GM23338 (cell line): Measurements from ENCODE around the gene WRAP53. TPM values are rescaled to one million over a fixed set of nuclear protein-coding genes. Genes with fewer than 3 reads are reported as not detected.

Experiments
- ATAC-seq: fragments of 200-7000 bp; cut with Tn5 transposase; 3 replicates; pipeline ENCODE4 v1.9.1; 2020
- DNase-seq: peaks from one replicate; pipeline ENCODE4 v3.0.0-alpha.2; 2015; ENCODE audit warnings: low spot score
- H2AFZ ChIP-seq: fragments of 200-600 bp; sonication (generic); 2 replicates; pipeline ENCODE4 v1.8.0; 2016; ENCODE audit warnings: antibody characterized with exemption, mild to moderate bottlenecking, moderate library complexity
- H3F3A ChIP-seq: fragments of 200-600 bp; sonication (generic); replicated peaks from 2 replicates; pipeline ENCODE4 v1.8.0; 2017; ENCODE audit warnings: antibody characterized with exemption, mixed run types, low read depth
- H3K27ac ChIP-seq: fragments of 200-600 bp; sonication (generic); 2 replicates; pipeline ENCODE4 v1.6.1; 2016; ENCODE audit warnings: low read depth
- H3K27me3 ChIP-seq: fragments of 200-600 bp; sonication (generic); 2 replicates; pipeline ENCODE4 v1.8.0; 2016; ENCODE audit warnings: mild to moderate bottlenecking, mixed run types, moderate library complexity; ENCODE audit not compliant: insufficient read depth
- H3K36me3 ChIP-seq: fragments of 200-600 bp; sonication (generic); 2 replicates; pipeline ENCODE4 v1.8.0; 2016; ENCODE audit warnings: mild to moderate bottlenecking; ENCODE audit not compliant: insufficient read depth
- H3K4me1 ChIP-seq: fragments of 200-600 bp; sonication (generic); 2 replicates; pipeline ENCODE4 v1.8.0; 2016; ENCODE audit warnings: mild to moderate bottlenecking, moderate library complexity; ENCODE audit not compliant: insufficient read depth
- H3K4me2 ChIP-seq: fragments of 200-600 bp; sonication (generic); 2 replicates; pipeline ENCODE4 v1.7.1; 2017; ENCODE audit warnings: mixed run types
- H3K4me3 ChIP-seq: fragments of 200-600 bp; sonication (generic); 2 replicates; pipeline ENCODE4 v1.6.1; 2016; ENCODE audit warnings: mixed run types
- H3K79me2 ChIP-seq: fragments of 200-600 bp; sonication (generic); replicated peaks from 2 replicates; pipeline ENCODE4 v1.8.0; 2017; ENCODE audit warnings: mild to moderate bottlenecking; ENCODE audit not compliant: insufficient read depth
- H3K9me2 ChIP-seq: fragments of 200-600 bp; sonication (generic); 2 replicates; pipeline ENCODE4 v1.8.0; 2017; ENCODE audit not compliant: insufficient read depth
- H4K20me1 ChIP-seq: fragments of 200-600 bp; sonication (generic); replicated peaks from 2 replicates; pipeline ENCODE4 v1.8.0; 2017; ENCODE audit warnings: mild to moderate bottlenecking; ENCODE audit not compliant: insufficient read depth
- H3K27ac Mint-ChIP-seq: 2 replicates; pipeline ENCODE4 v1.8.0; 2020; ENCODE audit warnings: inconsistent platforms, mild to moderate bottlenecking, moderate library complexity, mixed read lengths
- H3K27me3 Mint-ChIP-seq: 3 replicates; pipeline ENCODE4 v1.8.0; 2022; ENCODE audit warnings: low read depth, mild to moderate bottlenecking, moderate library complexity, mixed read lengths, inconsistent platforms; ENCODE audit not compliant: insufficient read depth, poor library complexity
- H3K36me3 Mint-ChIP-seq: 3 replicates; pipeline ENCODE4 v1.8.0; 2021; ENCODE audit warnings: low read depth, mild to moderate bottlenecking, inconsistent platforms, moderate library complexity, mixed read lengths
- H3K4me1 Mint-ChIP-seq: 3 replicates; pipeline ENCODE4 v1.8.0; 2020; ENCODE audit warnings: mild to moderate bottlenecking, inconsistent platforms, mixed read lengths
- H3K4me3 Mint-ChIP-seq: 3 replicates; pipeline ENCODE4 v1.8.0; 2021; ENCODE audit warnings: moderate library complexity, mild to moderate bottlenecking, inconsistent platforms, mixed read lengths
- H3K9me3 Mint-ChIP-seq: 3 replicates; pipeline ENCODE4 v1.8.0; 2020; ENCODE audit warnings: moderate library complexity, mild to moderate bottlenecking, inconsistent platforms, mixed read lengths
- CREB1 ChIP-seq: fragments of 250-450 bp; sonication (Bioruptor Pico); IDR thresholded peaks from 2 replicates; pipeline ENCODE4 v1.5.0; 2020; ENCODE audit warnings: low read depth, mild to moderate bottlenecking, moderate library complexity
- CTCF ChIP-seq, 2 experiments: fragments of 200-600 bp in 1 of 2; sonication (generic) in 1 of 2; conservative IDR thresholded peaks; 2 replicates each; pipeline versions ENCODE4 v1.5.1 to v1.6.1; 2016 to 2017; ENCODE audit warnings: antibody characterized with exemption in 2 of 2, low read depth in 2 of 2, mild to moderate bottlenecking in 2 of 2, moderate library complexity in 1 of 2
- ETS1 ChIP-seq: IDR thresholded peaks from 2 replicates; pipeline ENCODE4 v1.6.1; 2016; ENCODE audit warnings: antibody characterized with exemption
- EZH2 ChIP-seq: fragments of 200-600 bp; sonication (generic); IDR thresholded peaks from one replicate; pipeline ENCODE4 v1.8.0; 2017; ENCODE audit warnings: antibody characterized with exemption, mild to moderate bottlenecking, low read depth; ENCODE audit not compliant: unreplicated experiment
- EZH2phosphoT487 ChIP-seq: fragments of 200-600 bp; sonication (generic); IDR thresholded peaks from one replicate; pipeline ENCODE4 v1.8.1; 2018; ENCODE audit warnings: antibody characterized with exemption; ENCODE audit not compliant: unreplicated experiment
- JUNB ChIP-seq: IDR thresholded peaks from one replicate; pipeline ENCODE4 v1.6.1; 2016; ENCODE audit warnings: antibody characterized with exemption; ENCODE audit not compliant: unreplicated experiment
- NANOG ChIP-seq: IDR thresholded peaks from 2 replicates; pipeline ENCODE4 v1.6.1; 2016; ENCODE audit warnings: antibody characterized with exemption, borderline replicate concordance
- POLR2AphosphoS5 ChIP-seq: IDR thresholded peaks from 2 replicates; pipeline ENCODE4 v1.6.1; 2016; ENCODE audit warnings: antibody characterized with exemption, low read depth
- REST ChIP-seq: IDR thresholded peaks from one replicate; pipeline ENCODE4 v1.6.1; 2018; ENCODE audit warnings: antibody characterized with exemption; ENCODE audit not compliant: unreplicated experiment
- STAT1 ChIP-seq: IDR thresholded peaks from one replicate; pipeline ENCODE4 v1.6.1; 2016; ENCODE audit warnings: antibody characterized with exemption; ENCODE audit not compliant: unreplicated experiment
- ZNF114 ChIP-seq: fragments of 250-450 bp; sonication (Bioruptor Pico); IDR thresholded peaks from 2 replicates; pipeline ENCODE4 v1.5.0; 2020; ENCODE audit warnings: mild to moderate bottlenecking, moderate library complexity
- ZNF331 ChIP-seq: fragments of 250-450 bp; sonication (Bioruptor Pico); IDR thresholded peaks from 2 replicates; pipeline ENCODE4 v1.5.0; 2020; ENCODE audit warnings: low read depth, mild to moderate bottlenecking, moderate library complexity
- ZNF462 ChIP-seq: fragments of 250-450 bp; sonication (Bioruptor Pico); IDR thresholded peaks from 2 replicates; pipeline ENCODE4 v1.5.0; 2020; ENCODE audit warnings: mild to moderate bottlenecking, moderate library complexity
- polyA plus RNA-seq: library from polyadenylated mRNA; unstranded; fragments of >200 nt; fragmentation: Nextera tagmentation; extraction: Ambion mirVana; gene quantifications from 2 replicates; pipeline ENCODE4 v1.2.1, GENCODE V29; 2016
- total RNA-seq: library from RNA; depleted of rRNA; stranded (reverse); fragments of >200 nt; shearing (Covaris generic); gene quantifications from 2 replicates; pipeline ENCODE4 v1.2.3, GENCODE V29; 2014

WRAP53 gene
- total and polyA plus RNA-seq, 2 experiments from 2014 or later, result 28.1 to 33.3 TPM

- Histone ChIP-seq H3K36me3 (no peaks in the 10 kb centered on the region), H3K27ac (no peak overlapping the region), H3K79me2 (no peaks in the 10 kb centered on the region), H3F3A (peaks cover 12% of the 10 kb centered on the region), H3K4me3 (no peak overlapping the region), H2AFZ (no peak overlapping the region), H3K4me1 (peaks cover 27% of the 10 kb centered on the region), H3K4me2 (no peak overlapping the region), H4K20me1 (no peaks in the 10 kb centered on the region), H3K9me2 (no peaks in the 10 kb centered on the region; the same call in 1 of the 2 replicates), H3K27me3 (peaks cover 22% of the 10 kb centered on the region)
- Mint-ChIP-seq H3K36me3 (peaks cover 34% of the 10 kb centered on the region), H3K27ac (no peak overlapping the region), H3K4me1 (peaks cover 47% of the 10 kb centered on the region), H3K4me3 (no peak overlapping the region; the same call in 2 of the 3 replicates), H3K9me3 (peaks cover 2% of the 10 kb centered on the region; the same call in 2 of the 3 replicates), H3K27me3 (peaks cover 34% of the 10 kb centered on the region)
- no peak for ATAC-seq
- no peak for DNase-seq
- TF ChIP-seq ZNF462 (CRISPR knock-in tag), result no peak
- TF ChIP-seq REST, result no peak
- no peak for TF ChIP-seq JUNB
- no peak for TF ChIP-seq EZH2
- TF ChIP-seq ZNF114, result no peak
- TF ChIP-seq EZH2phosphoT487, result no peak
- TF ChIP-seq POLR2AphosphoS5, result no peak
- TF ChIP-seq CREB1 (CRISPR knock-in tag), result no peak
- TF ChIP-seq NANOG, result no peak
- no peak for TF ChIP-seq CTCF (conservative IDR thresholded peaks at IDR 0.05; ENCODE audit: low read depth in 2 of 2)
- no peak for TF ChIP-seq STAT1
- TF ChIP-seq ZNF331, result no peak
- no peak for TF ChIP-seq ETS1
These were observed 33.3 kb upstream of the WRAP53 start for GRCh38 chr17:7654832-7655540.
